ENCODE data around the gene NALF2.

DNA sequence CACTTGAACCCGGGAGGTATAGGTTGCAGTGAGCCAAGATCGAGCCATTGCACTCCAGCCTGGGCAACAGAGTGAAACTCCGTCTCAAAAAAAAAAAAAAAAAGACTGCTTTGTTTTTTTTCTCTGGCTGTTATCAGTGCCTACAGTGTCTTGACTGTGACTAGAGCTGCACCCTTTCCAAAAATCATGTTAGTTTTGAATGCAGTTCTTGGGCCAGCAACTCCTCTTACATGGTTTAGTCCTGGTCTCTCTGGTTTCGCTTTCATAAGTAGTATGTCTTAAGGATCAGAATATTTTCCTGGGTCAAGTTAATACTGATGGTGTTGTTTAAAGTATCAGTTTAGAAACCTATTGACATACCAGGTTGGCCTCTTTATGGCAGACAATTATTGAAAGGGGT, 34.2 kb upstream of the NALF2 start:
- TF ChIP-seq, protein P1, sequence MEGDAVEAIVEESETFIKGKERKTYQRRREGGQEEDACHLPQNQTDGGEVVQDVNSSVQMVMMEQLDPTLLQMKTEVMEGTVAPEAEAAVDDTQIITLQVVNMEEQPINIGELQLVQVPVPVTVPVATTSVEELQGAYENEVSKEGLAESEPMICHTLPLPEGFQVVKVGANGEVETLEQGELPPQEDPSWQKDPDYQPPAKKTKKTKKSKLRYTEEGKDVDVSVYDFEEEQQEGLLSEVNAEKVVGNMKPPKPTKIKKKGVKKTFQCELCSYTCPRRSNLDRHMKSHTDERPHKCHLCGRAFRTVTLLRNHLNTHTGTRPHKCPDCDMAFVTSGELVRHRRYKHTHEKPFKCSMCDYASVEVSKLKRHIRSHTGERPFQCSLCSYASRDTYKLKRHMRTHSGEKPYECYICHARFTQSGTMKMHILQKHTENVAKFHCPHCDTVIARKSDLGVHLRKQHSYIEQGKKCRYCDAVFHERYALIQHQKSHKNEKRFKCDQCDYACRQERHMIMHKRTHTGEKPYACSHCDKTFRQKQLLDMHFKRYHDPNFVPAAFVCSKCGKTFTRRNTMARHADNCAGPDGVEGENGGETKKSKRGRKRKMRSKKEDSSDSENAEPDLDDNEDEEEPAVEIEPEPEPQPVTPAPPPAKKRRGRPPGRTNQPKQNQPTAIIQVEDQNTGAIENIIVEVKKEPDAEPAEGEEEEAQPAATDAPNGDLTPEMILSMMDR (IDR thresholded peaks at IDR 0.05) = no peak
- TF ChIP-seq, protein P2, sequence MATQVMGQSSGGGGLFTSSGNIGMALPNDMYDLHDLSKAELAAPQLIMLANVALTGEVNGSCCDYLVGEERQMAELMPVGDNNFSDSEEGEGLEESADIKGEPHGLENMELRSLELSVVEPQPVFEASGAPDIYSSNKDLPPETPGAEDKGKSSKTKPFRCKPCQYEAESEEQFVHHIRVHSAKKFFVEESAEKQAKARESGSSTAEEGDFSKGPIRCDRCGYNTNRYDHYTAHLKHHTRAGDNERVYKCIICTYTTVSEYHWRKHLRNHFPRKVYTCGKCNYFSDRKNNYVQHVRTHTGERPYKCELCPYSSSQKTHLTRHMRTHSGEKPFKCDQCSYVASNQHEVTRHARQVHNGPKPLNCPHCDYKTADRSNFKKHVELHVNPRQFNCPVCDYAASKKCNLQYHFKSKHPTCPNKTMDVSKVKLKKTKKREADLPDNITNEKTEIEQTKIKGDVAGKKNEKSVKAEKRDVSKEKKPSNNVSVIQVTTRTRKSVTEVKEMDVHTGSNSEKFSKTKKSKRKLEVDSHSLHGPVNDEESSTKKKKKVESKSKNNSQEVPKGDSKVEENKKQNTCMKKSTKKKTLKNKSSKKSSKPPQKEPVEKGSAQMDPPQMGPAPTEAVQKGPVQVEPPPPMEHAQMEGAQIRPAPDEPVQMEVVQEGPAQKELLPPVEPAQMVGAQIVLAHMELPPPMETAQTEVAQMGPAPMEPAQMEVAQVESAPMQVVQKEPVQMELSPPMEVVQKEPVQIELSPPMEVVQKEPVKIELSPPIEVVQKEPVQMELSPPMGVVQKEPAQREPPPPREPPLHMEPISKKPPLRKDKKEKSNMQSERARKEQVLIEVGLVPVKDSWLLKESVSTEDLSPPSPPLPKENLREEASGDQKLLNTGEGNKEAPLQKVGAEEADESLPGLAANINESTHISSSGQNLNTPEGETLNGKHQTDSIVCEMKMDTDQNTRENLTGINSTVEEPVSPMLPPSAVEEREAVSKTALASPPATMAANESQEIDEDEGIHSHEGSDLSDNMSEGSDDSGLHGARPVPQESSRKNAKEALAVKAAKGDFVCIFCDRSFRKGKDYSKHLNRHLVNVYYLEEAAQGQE (IDR thresholded peaks at IDR 0.05; ENCODE audit: insufficient read depth in 1 of 2, low read depth in 2 of 2, low read length in 1 of 2) = no peak
- TF ChIP-seq POLR2AphosphoS5 (IDR thresholded peaks at IDR 0.05; ENCODE audit: low read depth, low read length) (no peak), TCF7L2 (IDR thresholded peaks at IDR 0.05; ENCODE audit: low read depth, low read length) (no peak), SIN3A (IDR thresholded peaks at IDR 0.05; ENCODE audit: borderline replicate concordance, insufficient read depth, low read depth, low read length) (no peak)

Measured in Panc1 (cell line).